ENCODE data around the gene BRD2. TPM values are rescaled to one million over a fixed set of nuclear protein-coding genes. Genes with fewer than 3 reads are reported as not detected.

Gene BRD2
- total and polyA plus RNA-seq, 2 donors (not counting 1 experiment from before 2014, with no cell fraction given): 474 to 620 TPM

DNA sequence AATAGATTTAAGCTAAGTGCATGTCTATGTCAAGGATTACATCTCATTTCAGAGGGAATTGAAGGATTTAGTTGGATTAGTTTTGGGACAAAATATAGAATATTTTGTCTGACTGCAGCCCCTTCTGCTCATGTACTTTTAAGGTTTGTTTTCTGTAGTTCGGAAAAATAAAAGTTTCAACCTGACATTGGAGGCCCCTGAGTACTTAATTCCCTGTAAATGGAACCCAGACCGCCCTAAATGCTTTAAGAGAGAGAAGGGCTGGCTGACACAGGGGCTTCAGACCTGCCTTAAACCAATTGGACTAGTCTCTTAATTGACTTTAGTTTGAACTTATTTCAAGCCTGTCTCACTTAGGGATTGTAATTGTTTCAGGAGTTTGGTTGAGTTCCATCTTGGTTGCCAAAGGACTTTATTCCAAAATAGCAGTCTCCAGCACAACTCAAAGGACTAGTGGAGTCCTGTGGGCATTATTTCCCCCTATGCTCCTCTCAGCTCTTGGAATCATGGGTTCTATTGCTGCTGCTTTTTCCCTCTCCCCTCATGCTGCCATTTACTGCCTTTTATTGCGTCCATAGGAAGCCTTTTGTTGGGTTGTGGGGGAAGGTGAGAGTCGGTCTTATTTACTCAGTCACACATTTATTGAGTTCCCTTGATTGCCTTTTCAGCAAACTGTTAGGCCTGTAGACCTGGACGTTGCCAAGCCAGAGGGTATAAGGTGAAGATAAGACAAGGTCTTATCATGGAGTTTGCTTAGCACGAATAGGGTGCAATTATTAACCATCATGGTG lies 14.5 kb downstream of the BRD2 start:
- DNase-seq: no peak
- Mint-ChIP-seq H3K4me3 (no peak overlapping the region), H3K27ac (peak overlapping the region; percentile 21), H3K27me3 (no peaks in the 10 kb centered on the region), H3K4me1 (peaks cover 41% of the 10 kb centered on the region), H3K9me3 (ENCODE audit: insufficient read depth) (no peaks in the 10 kb centered on the region)
- Histone ChIP-seq H3K4me3 (ENCODE audit: control extremely low read depth in 1 of 5, extremely low read depth in 1 of 5, insufficient read depth in 1 of 5, low read depth in 2 of 5, low read length in 4 of 5) (no peak overlapping the region), H3K4me2 (replicated peaks; ENCODE audit: low read depth, low read length, poor library complexity, severe bottlenecking) (no peak overlapping the region), H3K9me3 (ENCODE audit: control extremely low read depth in 1 of 3, control insufficient read depth in 2 of 3, insufficient read depth in 1 of 3, low read length in 2 of 3) (no peaks in the 10 kb centered on the region), H4K20me1 (ENCODE audit: control insufficient read depth, insufficient read depth, low read length, poor library complexity, severe bottlenecking) (peaks cover 31% of the 10 kb centered on the region), H3K36me3 (replicated peaks in 1 of 2; ENCODE audit: control extremely low read depth in 1 of 2, control insufficient read depth in 1 of 2, extremely low read depth in 1 of 2, insufficient read depth in 2 of 2, low read length in 1 of 2) (peaks cover 2 to 56% of the 10 kb centered on the region in 2 experiments), H3K9ac (ENCODE audit: low read length) (no peak overlapping the region), H2AFZ (ENCODE audit: insufficient read depth, low read depth, low read length, poor library complexity, severe bottlenecking) (no peak overlapping the region), H3K4me1 (ENCODE audit: control insufficient read depth in 2 of 2, insufficient read depth in 2 of 2, low read length in 2 of 2) (peaks cover 17 to 19% of the 10 kb centered on the region in 2 donors), H3K27me3 (replicated peaks in 1 of 4; ENCODE audit: control extremely low read depth in 1 of 4, control insufficient read depth in 3 of 4, insufficient read depth in 4 of 4, low read length in 3 of 4) (no peaks in the 10 kb centered on the region), H3K27ac (ENCODE audit: low read length in 2 of 2) (peak overlapping the region in 1 of 2 donors; percentile 56), H3K79me2 (ENCODE audit: control insufficient read depth, insufficient read depth, low read length) (peaks cover 26% of the 10 kb centered on the region)
- WGBS (ENCODE audit: insufficient coverage): 90% methylated on average over 1 of the region's 6 CpGs
- CTCF ChIA-PET: interaction anchor here (0.9 to 28.4 kb wide), 16 partner anchors 10 to 266 kb away, joined by 4 to 822 read pairs (median 19); partner anchors contain the start of genes BRD2, HLA-DMA, HLA-DMB and PSMB9
- no peak for ATAC-seq (ENCODE audit: low read depth)
- TF ChIP-seq EZH2 (IDR thresholded peaks at IDR 0.05; ENCODE audit: borderline replicate concordance, insufficient read depth, low read depth, low read length, poor library complexity, severe bottlenecking): no peak
- TF ChIP-seq, protein P1, sequence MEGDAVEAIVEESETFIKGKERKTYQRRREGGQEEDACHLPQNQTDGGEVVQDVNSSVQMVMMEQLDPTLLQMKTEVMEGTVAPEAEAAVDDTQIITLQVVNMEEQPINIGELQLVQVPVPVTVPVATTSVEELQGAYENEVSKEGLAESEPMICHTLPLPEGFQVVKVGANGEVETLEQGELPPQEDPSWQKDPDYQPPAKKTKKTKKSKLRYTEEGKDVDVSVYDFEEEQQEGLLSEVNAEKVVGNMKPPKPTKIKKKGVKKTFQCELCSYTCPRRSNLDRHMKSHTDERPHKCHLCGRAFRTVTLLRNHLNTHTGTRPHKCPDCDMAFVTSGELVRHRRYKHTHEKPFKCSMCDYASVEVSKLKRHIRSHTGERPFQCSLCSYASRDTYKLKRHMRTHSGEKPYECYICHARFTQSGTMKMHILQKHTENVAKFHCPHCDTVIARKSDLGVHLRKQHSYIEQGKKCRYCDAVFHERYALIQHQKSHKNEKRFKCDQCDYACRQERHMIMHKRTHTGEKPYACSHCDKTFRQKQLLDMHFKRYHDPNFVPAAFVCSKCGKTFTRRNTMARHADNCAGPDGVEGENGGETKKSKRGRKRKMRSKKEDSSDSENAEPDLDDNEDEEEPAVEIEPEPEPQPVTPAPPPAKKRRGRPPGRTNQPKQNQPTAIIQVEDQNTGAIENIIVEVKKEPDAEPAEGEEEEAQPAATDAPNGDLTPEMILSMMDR (IDR thresholded peaks at IDR 0.05): no peak
- POLR2A ChIA-PET: interaction anchor here (1.9 to 6.4 kb wide), 3 partner anchors 10 to 89 kb away, joined by 9 to 92 read pairs (median 14); partner anchors contain the start of gene HLA-DMB
- intact Hi-C loops (cut with micrococcal nuclease): loop anchor here (10.0 kb wide), 1 partner anchor 568 kb away; no protein-coding TSS in a partner anchor

DNA sequence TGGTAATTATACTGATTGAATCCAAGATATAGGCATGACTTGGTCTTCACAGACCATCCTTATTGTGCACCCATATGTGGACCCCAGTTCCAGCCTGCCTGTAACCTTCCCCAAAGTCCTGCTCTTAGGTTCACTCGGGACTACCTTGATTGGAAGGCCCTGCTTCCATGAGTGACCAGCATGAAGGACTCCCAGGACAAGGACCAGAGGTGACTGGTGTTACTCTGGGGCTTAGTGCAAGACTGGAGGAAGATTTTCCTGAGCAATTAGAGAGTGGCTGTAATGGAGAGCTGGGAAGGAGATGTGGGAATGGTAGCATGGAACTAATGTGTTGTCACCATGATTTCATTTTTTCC lies 15.1 kb downstream of the BRD2 start:
- H3K4me3 ChIP-seq (ENCODE audit: control extremely low read depth in 1 of 5, extremely low read depth in 1 of 5, insufficient read depth in 1 of 5, low read depth in 2 of 5, low read length in 4 of 5): no peak overlapping the region
- 100% methylated on average over 1 of the region's 1 CpG for whole genome bisulfite sequencing (ENCODE audit: insufficient coverage)
- no peak for TF ChIP-seq EZH2 (IDR thresholded peaks at IDR 0.05; ENCODE audit: borderline replicate concordance, insufficient read depth, low read depth, low read length, poor library complexity, severe bottlenecking)
- TF ChIP-seq, protein P1 (IDR thresholded peaks at IDR 0.05): no peak
- peaks cover 17 to 19% of the 10 kb centered on the region in 2 donors for H3K4me1 ChIP-seq (ENCODE audit: control insufficient read depth in 2 of 2, insufficient read depth in 2 of 2, low read length in 2 of 2)
- DNase-seq (no peak), ATAC-seq (ENCODE audit: low read depth) (no peak)
- no peak overlapping the region for H3K4me2 ChIP-seq (replicated peaks; ENCODE audit: low read depth, low read length, poor library complexity, severe bottlenecking)
- no peak overlapping the region for H3K9ac ChIP-seq (ENCODE audit: low read length)
- CTCF ChIA-PET: interaction anchor here (1.0 to 28.4 kb wide), 24 partner anchors 13 to 564 kb away, joined by 3 to 822 read pairs (median 15); partner anchors contain the start of genes BRD2, HLA-DMA, HLA-DMB and PSMB9
- H4K20me1 ChIP-seq (ENCODE audit: control insufficient read depth, insufficient read depth, low read length, poor library complexity, severe bottlenecking): peaks cover 25% of the 10 kb centered on the region
- H3K27me3 ChIP-seq (replicated peaks in 1 of 4; ENCODE audit: control extremely low read depth in 1 of 4, control insufficient read depth in 3 of 4, insufficient read depth in 4 of 4, low read length in 3 of 4): no peaks in the 10 kb centered on the region
- H3K27me3 Mint-ChIP-seq: no peaks in the 10 kb centered on the region
- peaks cover 39% of the 10 kb centered on the region for H3K4me1 Mint-ChIP-seq
- POLR2A ChIA-PET: interaction anchor here (1.6 to 6.4 kb wide), 5 partner anchors 11 to 89 kb away, joined by 3 to 92 read pairs (median 9); partner anchors contain the start of gene HLA-DMB
- H3K27ac Mint-ChIP-seq: peak overlapping the region; percentile 74
- H3K4me3 Mint-ChIP-seq: no peak overlapping the region
- peaks cover 2 to 51% of the 10 kb centered on the region in 2 experiments for H3K36me3 ChIP-seq (replicated peaks in 1 of 2; ENCODE audit: control extremely low read depth in 1 of 2, control insufficient read depth in 1 of 2, extremely low read depth in 1 of 2, insufficient read depth in 2 of 2, low read length in 1 of 2)
- intact Hi-C loops (cut with micrococcal nuclease): loop anchor here (10.0 kb wide), 1 partner anchor 569 kb away; no protein-coding TSS in a partner anchor
- H3K9me3 ChIP-seq (ENCODE audit: control extremely low read depth in 1 of 3, control insufficient read depth in 2 of 3, insufficient read depth in 1 of 3, low read length in 2 of 3): no peaks in the 10 kb centered on the region
- peak overlapping the region in 1 of 2 donors; percentile 56 for H3K27ac ChIP-seq (ENCODE audit: low read length in 2 of 2)
- no peak overlapping the region for H2AFZ ChIP-seq (ENCODE audit: insufficient read depth, low read depth, low read length, poor library complexity, severe bottlenecking)
- peaks cover 21% of the 10 kb centered on the region for H3K79me2 ChIP-seq (ENCODE audit: control insufficient read depth, insufficient read depth, low read length)
- no peaks in the 10 kb centered on the region for H3K9me3 Mint-ChIP-seq (ENCODE audit: insufficient read depth)

Data from B cell (primary cell).